Activated CD4-positive, alpha-beta T cell treated with anti-CD3 and anti-CD28 coated beads, Interleukin-2, amount 10 ng/mL, durations not matched to agents 24 days and 14 days (primary cell): Measurements from ENCODE around the gene ATOSB. TPM values are rescaled to one million over a fixed set of nuclear protein-coding genes. Genes with fewer than 3 reads are reported as not detected.

Experiments
- DNase-seq: peaks from one replicate; pipeline ENCODE4 v3.0.0; 2022
- H3K27ac Mint-ChIP-seq: one replicate; pipeline ENCODE4 v1.8.0; 2022; ENCODE audit warnings: mild to moderate bottlenecking, mixed read lengths
- H3K27me3 Mint-ChIP-seq: one replicate; pipeline ENCODE4 v1.8.0; 2022; ENCODE audit warnings: mixed read lengths
- H3K36me3 Mint-ChIP-seq: one replicate; pipeline ENCODE4 v1.8.0; 2022; ENCODE audit warnings: low read depth, mild to moderate bottlenecking, mixed read lengths
- H3K4me1 Mint-ChIP-seq: one replicate; pipeline ENCODE4 v1.8.0; 2021; ENCODE audit warnings: mixed read lengths
- H3K4me3 Mint-ChIP-seq: one replicate; pipeline ENCODE4 v1.8.0; 2022; ENCODE audit warnings: mild to moderate bottlenecking, moderate library complexity, mixed read lengths
- H3K9me3 Mint-ChIP-seq: one replicate; pipeline ENCODE4 v1.8.0; 2021; ENCODE audit warnings: mixed read lengths
- intact Hi-C: fragments of 100-400 bp; cut with micrococcal nuclease; formaldehyde crosslinking; loops from one replicate; pipeline ENCODE4 v1.15.1; 2023
- total RNA-seq: library from RNA; stranded (reverse); gene quantifications from 2 replicates; pipeline ENCODE4 v1.2.3, GENCODE V29; 2022

ATOSB gene
- total RNA-seq, 1 donor from 2014 or later: 4.7 TPM

GRCh38 chr9:35136866-35137265, 21.2 kb upstream of the ATOSB start:
- H3K4me1 Mint-ChIP-seq: no peaks in the 10 kb centered on the region
- no peaks in the 10 kb centered on the region for H3K27me3 Mint-ChIP-seq

GRCh38 chr9:35135988-35136387, 20.3 kb upstream of the ATOSB start:
- Mint-ChIP-seq H3K36me3 (no peaks in the 10 kb centered on the region), H3K4me3 (no peak overlapping the region), H3K27ac (no peak overlapping the region), H3K27me3 (no peaks in the 10 kb centered on the region), H3K4me1 (no peaks in the 10 kb centered on the region), H3K9me3 (peaks cover 4% of the 10 kb centered on the region)
- DNase-seq: no peak
- intact Hi-C loops: no loop called here

More at GRCh38 chr9:35136866-35137265, 21.2 kb upstream of the ATOSB start:
- intact Hi-C loops: no loop called here
- Mint-ChIP-seq H3K4me3 (no peak overlapping the region), H3K27ac (no peak overlapping the region), H3K9me3 (peaks cover 5% of the 10 kb centered on the region), H3K36me3 (no peaks in the 10 kb centered on the region)
- no peak for DNase-seq

- no peak overlapping the region for H3K27ac Mint-ChIP-seq
- intact Hi-C loops: no loop called here
- DNase-seq: no peak
- H3K4me3 Mint-ChIP-seq: no peak overlapping the region
- H3K36me3 Mint-ChIP-seq: no peaks in the 10 kb centered on the region
- H3K9me3 Mint-ChIP-seq: no peaks in the 10 kb centered on the region
- H3K27me3 Mint-ChIP-seq: no peaks in the 10 kb centered on the region
- H3K4me1 Mint-ChIP-seq: no peaks in the 10 kb centered on the region
These were observed 19.3 kb upstream of the ATOSB start for GRCh38 chr9:35134920-35135319.

GRCh38 chr9:35116898-35117551, 1.4 kb upstream of the ATOSB start:
- Mint-ChIP-seq H3K4me3 (peak overlapping the region; percentile 91), H3K36me3 (no peaks in the 10 kb centered on the region), H3K27ac (peak overlapping the region; percentile 94), H3K4me1 (peaks cover 37% of the 10 kb centered on the region), H3K27me3 (peaks cover 2% of the 10 kb centered on the region), H3K9me3 (no peaks in the 10 kb centered on the region)
- intact Hi-C loops: loop anchor here (1.0 to 10.0 kb wide), 5 partner anchors 142 to 698 kb away; partner anchors contain the start of genes HINT2 and SPAG8
- peak; percentile 96 for DNase-seq

- Mint-ChIP-seq H3K36me3 (no peaks in the 10 kb centered on the region), H3K4me3 (peak overlapping the region; percentile 91), H3K27ac (peak overlapping the region; percentile 94), H3K27me3 (peaks cover 2% of the 10 kb centered on the region), H3K4me1 (peaks cover 42% of the 10 kb centered on the region), H3K9me3 (no peaks in the 10 kb centered on the region)
- intact Hi-C loops: loop anchor here (1.0 to 10.0 kb wide), 5 partner anchors 143 to 698 kb away; partner anchors contain the start of genes HINT2 and SPAG8
- DNase-seq: no peak
These were observed 856 bp upstream of the ATOSB start for GRCh38 chr9:35116539-35116897.

- DNase-seq: peak; percentile 83
- H3K4me1 Mint-ChIP-seq: peaks cover 51% of the 10 kb centered on the region
- no peaks in the 10 kb centered on the region for H3K36me3 Mint-ChIP-seq
- H3K4me3 Mint-ChIP-seq: peak overlapping the region; percentile 91
- intact Hi-C loops: loop anchor here (1.0 to 10.0 kb wide), 5 partner anchors 35 to 1298 kb away; partner anchors contain the start of genes CREB3, HINT2, SPAG8 and TLN1
- no peaks in the 10 kb centered on the region for H3K9me3 Mint-ChIP-seq
- H3K27ac Mint-ChIP-seq: peak overlapping the region; percentile 94
- H3K27me3 Mint-ChIP-seq: no peaks in the 10 kb centered on the region
These were observed 628 bp downstream of the ATOSB start for GRCh38 chr9:35114840-35115628.

GRCh38 chr9:35114113-35114839, 1.4 kb downstream of the ATOSB start:
- Mint-ChIP-seq H3K4me3 (peak overlapping the region; percentile 91), H3K9me3 (no peaks in the 10 kb centered on the region), H3K4me1 (peaks cover 54% of the 10 kb centered on the region), H3K36me3 (no peaks in the 10 kb centered on the region), H3K27me3 (no peaks in the 10 kb centered on the region), H3K27ac (peak overlapping the region; percentile 94)
- intact Hi-C loops: loop anchor here (1.0 to 10.0 kb wide), 5 partner anchors 34 to 1297 kb away; partner anchors contain the start of genes CREB3, HINT2, SPAG8 and TLN1
- peak; percentile 94 for DNase-seq

GRCh38 chr9:35112257-35113020, 3.2 kb downstream of the ATOSB start:
- Mint-ChIP-seq H3K27me3 (no peaks in the 10 kb centered on the region), H3K4me1 (peaks cover 54% of the 10 kb centered on the region), H3K36me3 (no peaks in the 10 kb centered on the region), H3K4me3 (peak overlapping the region; percentile 71), H3K27ac (peak overlapping the region; percentile 85), H3K9me3 (no peaks in the 10 kb centered on the region)
- intact Hi-C loops: loop anchor here (5.0 to 10.0 kb wide), 4 partner anchors 535 to 1295 kb away; partner anchors contain the start of genes CREB3, HINT2, SPAG8 and TLN1
- DNase-seq: peak; percentile 61

GRCh38 chr9:35111001-35111933, 4.4 kb downstream of the ATOSB start:
- Mint-ChIP-seq H3K4me3 (peak overlapping the region; percentile 71), H3K36me3 (peaks cover 2% of the 10 kb centered on the region), H3K9me3 (no peaks in the 10 kb centered on the region), H3K27me3 (no peaks in the 10 kb centered on the region), H3K4me1 (peaks cover 49% of the 10 kb centered on the region), H3K27ac (peak overlapping the region; percentile 85)
- intact Hi-C loops: loop anchor here (1.0 to 10.0 kb wide), 10 partner anchors 8 to 1294 kb away; partner anchors contain the start of genes CREB3, DNAJB5, FANCG and HINT2
- peak; percentile 98 for DNase-seq

GRCh38 chr9:35110327-35110761, 5.3 kb downstream of the ATOSB start:
- DNase-seq: peak; percentile 55
- intact Hi-C loops: loop anchor here (5.0 to 10.0 kb wide), 4 partner anchors 537 to 1293 kb away; partner anchors contain the start of genes CREB3, HINT2, SPAG8 and TLN1
- H3K9me3 Mint-ChIP-seq: no peaks in the 10 kb centered on the region
- no peak overlapping the region for H3K27ac Mint-ChIP-seq
- no peaks in the 10 kb centered on the region for H3K27me3 Mint-ChIP-seq
- H3K36me3 Mint-ChIP-seq: peaks cover 10% of the 10 kb centered on the region
- H3K4me3 Mint-ChIP-seq: peak overlapping the region; percentile 71
- H3K4me1 Mint-ChIP-seq: peaks cover 42% of the 10 kb centered on the region

- H3K27me3 Mint-ChIP-seq: no peaks in the 10 kb centered on the region
- intact Hi-C loops: no loop called here
- H3K4me1 Mint-ChIP-seq: peaks cover 30% of the 10 kb centered on the region
- H3K36me3 Mint-ChIP-seq: peaks cover 16% of the 10 kb centered on the region
- no peak overlapping the region for H3K4me3 Mint-ChIP-seq
- DNase-seq: no peak
- H3K9me3 Mint-ChIP-seq: no peaks in the 10 kb centered on the region
- H3K27ac Mint-ChIP-seq: no peak overlapping the region
These were observed 6.6 kb downstream of the ATOSB start for GRCh38 chr9:35108946-35109575.

GRCh38 chr9:35108461-35108860, 7.2 kb downstream of the ATOSB start:
- no peak overlapping the region for H3K27ac Mint-ChIP-seq
- no peak for DNase-seq
- H3K4me3 Mint-ChIP-seq: no peak overlapping the region
- H3K36me3 Mint-ChIP-seq: peaks cover 16% of the 10 kb centered on the region
- peaks cover 27% of the 10 kb centered on the region for H3K4me1 Mint-ChIP-seq
- H3K9me3 Mint-ChIP-seq: no peaks in the 10 kb centered on the region
- intact Hi-C loops: no loop called here
- no peaks in the 10 kb centered on the region for H3K27me3 Mint-ChIP-seq
